Measurements from ENCODE around the gene ZNF775.

Gene ZNF775

GRCh38 chr7:150402671-150403321 lies 23.7 kb downstream of the ZNF775 start:
- no peak for DNase-seq

GRCh38 chr7:150403376-150404171 lies 24.4 kb downstream of the ZNF775 start:
- no peak for DNase-seq

GRCh38 chr7:150404172-150404804 lies 25.2 kb downstream of the ZNF775 start:
- no peak for DNase-seq

GRCh38 chr7:150404805-150405583 lies 25.9 kb downstream of the ZNF775 start:
- DNase-seq: peak; percentile 83

- peak; percentile 87 for DNase-seq
Measured at GRCh38 chr7:150405584-150406311, 26.6 kb downstream of the ZNF775 start.

- DNase-seq: no peak
Measured at GRCh38 chr7:150406312-150406566, 27.1 kb downstream of the ZNF775 start.

GRCh38 chr7:150406567-150407421 lies 27.7 kb downstream of the ZNF775 start:
- DNase-seq: peak; percentile 25

GRCh38 chr7:150407588-150408392 lies 28.7 kb downstream of the ZNF775 start:
- DNase-seq: no peak

GRCh38 chr7:150408393-150409299 lies 29.5 kb downstream of the ZNF775 start:
- no peak for DNase-seq

- no peak for DNase-seq
Measured at GRCh38 chr7:150409300-150410030, 30.3 kb downstream of the ZNF775 start.

GRCh38 chr7:150410131-150410530 lies 31.0 kb downstream of the ZNF775 start:
- DNase-seq: no peak

- DNase-seq: no peak
Measured at GRCh38 chr7:150410680-150411346, 31.7 kb downstream of the ZNF775 start.

- no peak for DNase-seq
Measured at GRCh38 chr7:150411606-150412005, 32.5 kb downstream of the ZNF775 start.

GRCh38 chr7:150412016-150412415 lies 32.9 kb downstream of the ZNF775 start:
- no peak for DNase-seq

GRCh38 chr7:150412518-150413488 lies 33.7 kb downstream of the ZNF775 start:
- DNase-seq: no peak

- DNase-seq: no peak
Measured at GRCh38 chr7:150413640-150414081, 34.5 kb downstream of the ZNF775 start.

All from NCI-H526 treated with DMSO at 0.1 percent for 48 hours (cell line).